Measurements from ENCODE around the gene TACO1. TPM values are rescaled to one million over a fixed set of nuclear protein-coding genes. Genes with fewer than 3 reads are reported as not detected.

The TACO1 gene
- total RNA-seq, 1 donor from 2014 or later = 14.8 TPM

- DNase-seq (ENCODE audit: low read depth in 2 of 2) = no peak
Observed at GRCh38 chr17:63598281-63598680, 2.4 kb upstream of the TACO1 start.

GRCh38 chr17:63601439-63602371 lies 1.0 kb downstream of the TACO1 start:
- DNase-seq (ENCODE audit: low read depth in 2 of 2) = peak in 1 of 2 donors; percentile 10

GRCh38 chr17:63609816-63610573 lies 9.3 kb downstream of the TACO1 start:
- DNase-seq (ENCODE audit: low read depth in 2 of 2) = no peak

- DNase-seq (ENCODE audit: low read depth in 2 of 2) = no peak
Observed at GRCh38 chr17:63610854-63611253, 10.2 kb downstream of the TACO1 start.

GRCh38 chr17:63611354-63611753 lies 10.7 kb downstream of the TACO1 start:
- DNase-seq (ENCODE audit: low read depth in 2 of 2) = no peak

GRCh38 chr17:63613663-63614062 lies 13.0 kb downstream of the TACO1 start:
- DNase-seq (ENCODE audit: low read depth in 2 of 2) = no peak

GRCh38 chr17:63621229-63621683 lies 20.6 kb downstream of the TACO1 start:
- DNase-seq (ENCODE audit: low read depth in 2 of 2) = no peak

GRCh38 chr17:63621684-63622573 lies 21.2 kb downstream of the TACO1 start, which contains the start of gene MAP3K3:
TSS of gene MAP3K3 (plus strand) at chr17:63622417. CDS start at chr17:63622760, 343 bp downstream.
- DNase-seq (ENCODE audit: low read depth in 2 of 2) = peak; percentile 100

GRCh38 chr17:63622574-63623390 lies 22.1 kb downstream of the TACO1 start:
- DNase-seq (ENCODE audit: low read depth in 2 of 2) = peak; percentile 85 to 90

GRCh38 chr17:63623786-63624530 lies 23.3 kb downstream of the TACO1 start:
- no peak for DNase-seq (ENCODE audit: low read depth in 2 of 2)

- no peak for DNase-seq (ENCODE audit: low read depth in 2 of 2)
Observed at GRCh38 chr17:63624531-63624880, 23.8 kb downstream of the TACO1 start.

GRCh38 chr17:63626551-63627180 lies 26.0 kb downstream of the TACO1 start:
- DNase-seq (ENCODE audit: low read depth in 2 of 2) = peak in 1 of 2 donors; percentile 48

GRCh38 chr17:63629627-63630026 lies 28.9 kb downstream of the TACO1 start:
- DNase-seq (ENCODE audit: low read depth in 2 of 2) = peak in 1 of 2 donors; percentile 16

- DNase-seq (ENCODE audit: low read depth in 2 of 2) = no peak
Observed at GRCh38 chr17:63631062-63631461, 30.4 kb downstream of the TACO1 start.

- DNase-seq (ENCODE audit: low read depth in 2 of 2) = peak in 1 of 2 donors; percentile 46
Observed at GRCh38 chr17:63631626-63632025, 30.9 kb downstream of the TACO1 start.

- DNase-seq (ENCODE audit: low read depth in 2 of 2) = no peak
Observed at GRCh38 chr17:63633742-63634141, 33.0 kb downstream of the TACO1 start.

GRCh38 chr17:63634163-63634562 lies 33.5 kb downstream of the TACO1 start:
- peak in 1 of 2 donors; percentile 69 for DNase-seq (ENCODE audit: low read depth in 2 of 2)

- DNase-seq (ENCODE audit: low read depth in 2 of 2) = peak in 1 of 2 donors; percentile 8
Observed at GRCh38 chr17:63634816-63635215, 34.1 kb downstream of the TACO1 start.

GRCh38 chr17:63635290-63635689 lies 34.6 kb downstream of the TACO1 start:
- no peak for DNase-seq (ENCODE audit: low read depth in 2 of 2)

Data from dermis microvascular lymphatic vessel endothelial cell (primary cell).